ENCODE measurements around the gene SMS. TPM values are rescaled to one million over a fixed set of nuclear protein-coding genes. Genes with fewer than 3 reads are reported as not detected.
A peak's percentile ranks its signal among the peaks of the same experiment; 100 is the strongest.

SMS gene
- total and polyA plus RNA-seq, 10 of the 15 experiments (the other 5 are each of a cell fraction or from before 2014, with no cell fraction given) = 55.8 to 156 (median 114) TPM

DNA sequence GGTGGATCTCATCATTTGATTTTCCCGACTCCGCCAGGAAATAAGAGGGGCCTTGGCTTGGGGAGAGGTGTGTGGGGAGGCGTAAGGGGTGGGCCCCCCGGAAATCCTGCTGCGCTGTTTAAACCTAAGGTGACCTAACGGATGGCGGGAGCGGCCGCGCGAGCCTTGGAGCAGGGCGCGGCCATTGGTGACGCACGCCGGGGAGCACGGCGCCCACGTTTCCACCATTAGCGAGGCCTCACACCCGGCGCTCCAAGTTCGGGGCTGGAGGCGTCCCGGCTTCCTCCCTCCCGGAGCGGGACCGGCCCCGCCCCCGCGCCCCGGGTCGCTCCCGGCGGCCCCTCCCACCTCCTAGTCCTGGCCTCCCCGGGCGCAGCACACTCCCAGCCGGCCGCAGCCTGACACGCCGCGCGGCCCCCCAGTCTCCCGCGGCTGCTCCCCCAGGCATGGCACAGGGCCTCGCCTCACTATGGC, at the start of gene SMS (continued):
- TF ChIP-seq, protein P1, sequence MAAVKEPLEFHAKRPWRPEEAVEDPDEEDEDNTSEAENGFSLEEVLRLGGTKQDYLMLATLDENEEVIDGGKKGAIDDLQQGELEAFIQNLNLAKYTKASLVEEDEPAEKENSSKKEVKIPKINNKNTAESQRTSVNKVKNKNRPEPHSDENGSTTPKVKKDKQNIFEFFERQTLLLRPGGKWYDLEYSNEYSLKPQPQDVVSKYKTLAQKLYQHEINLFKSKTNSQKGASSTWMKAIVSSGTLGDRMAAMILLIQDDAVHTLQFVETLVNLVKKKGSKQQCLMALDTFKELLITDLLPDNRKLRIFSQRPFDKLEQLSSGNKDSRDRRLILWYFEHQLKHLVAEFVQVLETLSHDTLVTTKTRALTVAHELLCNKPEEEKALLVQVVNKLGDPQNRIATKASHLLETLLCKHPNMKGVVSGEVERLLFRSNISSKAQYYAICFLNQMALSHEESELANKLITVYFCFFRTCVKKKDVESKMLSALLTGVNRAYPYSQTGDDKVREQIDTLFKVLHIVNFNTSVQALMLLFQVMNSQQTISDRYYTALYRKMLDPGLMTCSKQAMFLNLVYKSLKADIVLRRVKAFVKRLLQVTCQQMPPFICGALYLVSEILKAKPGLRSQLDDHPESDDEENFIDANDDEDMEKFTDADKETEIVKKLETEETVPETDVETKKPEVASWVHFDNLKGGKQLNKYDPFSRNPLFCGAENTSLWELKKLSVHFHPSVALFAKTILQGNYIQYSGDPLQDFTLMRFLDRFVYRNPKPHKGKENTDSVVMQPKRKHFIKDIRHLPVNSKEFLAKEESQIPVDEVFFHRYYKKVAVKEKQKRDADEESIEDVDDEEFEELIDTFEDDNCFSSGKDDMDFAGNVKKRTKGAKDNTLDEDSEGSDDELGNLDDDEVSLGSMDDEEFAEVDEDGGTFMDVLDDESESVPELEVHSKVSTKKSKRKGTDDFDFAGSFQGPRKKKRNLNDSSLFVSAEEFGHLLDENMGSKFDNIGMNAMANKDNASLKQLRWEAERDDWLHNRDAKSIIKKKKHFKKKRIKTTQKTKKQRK (IDR thresholded peaks at IDR 0.05; ENCODE audit: low read depth, low read length) = no peak
- TF ChIP-seq STAT1 (conservative IDR thresholded peaks at IDR 0.05) (no peak), POLR2A (IDR thresholded peaks at IDR 0.05; ENCODE audit: low read depth, low read length) (0 out of 2 replicates have a peak, but pooled peaks have one; percentile 73), YY1 (IDR thresholded peaks at IDR 0.05; ENCODE audit: low read depth, low read length) (peak; percentile 88), JUNB (IDR thresholded peaks at IDR 0.05) (no peak), RCOR1 (conservative IDR thresholded peaks at IDR 0.05; ENCODE audit: low read depth, low read length) (no peak), TARDBP (IDR thresholded peaks at IDR 0.05; ENCODE audit: borderline replicate concordance) (no peak), CREB1 (IDR thresholded peaks at IDR 0.05; ENCODE audit: low read depth) (peak; percentile 45), NR2C1 (IDR thresholded peaks at IDR 0.05) (0 out of 2 replicates have a peak, but pooled peaks have one; percentile 16), SPI1 (IDR thresholded peaks at IDR 0.05; ENCODE audit: borderline replicate concordance, insufficient read depth, low read depth, low read length) (no peak), TAF1 (IDR thresholded peaks at IDR 0.05; ENCODE audit: borderline replicate concordance, low read depth, low read length) (0 out of 2 replicates have a peak, but pooled peaks have one; percentile 16), BHLHE40 (IDR thresholded peaks at IDR 0.05; ENCODE audit: borderline replicate concordance in 1 of 2, low read depth in 2 of 2, low read length in 1 of 2) (no peak)
- TF ChIP-seq, protein P2, sequence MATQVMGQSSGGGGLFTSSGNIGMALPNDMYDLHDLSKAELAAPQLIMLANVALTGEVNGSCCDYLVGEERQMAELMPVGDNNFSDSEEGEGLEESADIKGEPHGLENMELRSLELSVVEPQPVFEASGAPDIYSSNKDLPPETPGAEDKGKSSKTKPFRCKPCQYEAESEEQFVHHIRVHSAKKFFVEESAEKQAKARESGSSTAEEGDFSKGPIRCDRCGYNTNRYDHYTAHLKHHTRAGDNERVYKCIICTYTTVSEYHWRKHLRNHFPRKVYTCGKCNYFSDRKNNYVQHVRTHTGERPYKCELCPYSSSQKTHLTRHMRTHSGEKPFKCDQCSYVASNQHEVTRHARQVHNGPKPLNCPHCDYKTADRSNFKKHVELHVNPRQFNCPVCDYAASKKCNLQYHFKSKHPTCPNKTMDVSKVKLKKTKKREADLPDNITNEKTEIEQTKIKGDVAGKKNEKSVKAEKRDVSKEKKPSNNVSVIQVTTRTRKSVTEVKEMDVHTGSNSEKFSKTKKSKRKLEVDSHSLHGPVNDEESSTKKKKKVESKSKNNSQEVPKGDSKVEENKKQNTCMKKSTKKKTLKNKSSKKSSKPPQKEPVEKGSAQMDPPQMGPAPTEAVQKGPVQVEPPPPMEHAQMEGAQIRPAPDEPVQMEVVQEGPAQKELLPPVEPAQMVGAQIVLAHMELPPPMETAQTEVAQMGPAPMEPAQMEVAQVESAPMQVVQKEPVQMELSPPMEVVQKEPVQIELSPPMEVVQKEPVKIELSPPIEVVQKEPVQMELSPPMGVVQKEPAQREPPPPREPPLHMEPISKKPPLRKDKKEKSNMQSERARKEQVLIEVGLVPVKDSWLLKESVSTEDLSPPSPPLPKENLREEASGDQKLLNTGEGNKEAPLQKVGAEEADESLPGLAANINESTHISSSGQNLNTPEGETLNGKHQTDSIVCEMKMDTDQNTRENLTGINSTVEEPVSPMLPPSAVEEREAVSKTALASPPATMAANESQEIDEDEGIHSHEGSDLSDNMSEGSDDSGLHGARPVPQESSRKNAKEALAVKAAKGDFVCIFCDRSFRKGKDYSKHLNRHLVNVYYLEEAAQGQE (IDR thresholded peaks at IDR 0.05; ENCODE audit: low read depth, low read length) = no peak
- TF ChIP-seq, protein P3, sequence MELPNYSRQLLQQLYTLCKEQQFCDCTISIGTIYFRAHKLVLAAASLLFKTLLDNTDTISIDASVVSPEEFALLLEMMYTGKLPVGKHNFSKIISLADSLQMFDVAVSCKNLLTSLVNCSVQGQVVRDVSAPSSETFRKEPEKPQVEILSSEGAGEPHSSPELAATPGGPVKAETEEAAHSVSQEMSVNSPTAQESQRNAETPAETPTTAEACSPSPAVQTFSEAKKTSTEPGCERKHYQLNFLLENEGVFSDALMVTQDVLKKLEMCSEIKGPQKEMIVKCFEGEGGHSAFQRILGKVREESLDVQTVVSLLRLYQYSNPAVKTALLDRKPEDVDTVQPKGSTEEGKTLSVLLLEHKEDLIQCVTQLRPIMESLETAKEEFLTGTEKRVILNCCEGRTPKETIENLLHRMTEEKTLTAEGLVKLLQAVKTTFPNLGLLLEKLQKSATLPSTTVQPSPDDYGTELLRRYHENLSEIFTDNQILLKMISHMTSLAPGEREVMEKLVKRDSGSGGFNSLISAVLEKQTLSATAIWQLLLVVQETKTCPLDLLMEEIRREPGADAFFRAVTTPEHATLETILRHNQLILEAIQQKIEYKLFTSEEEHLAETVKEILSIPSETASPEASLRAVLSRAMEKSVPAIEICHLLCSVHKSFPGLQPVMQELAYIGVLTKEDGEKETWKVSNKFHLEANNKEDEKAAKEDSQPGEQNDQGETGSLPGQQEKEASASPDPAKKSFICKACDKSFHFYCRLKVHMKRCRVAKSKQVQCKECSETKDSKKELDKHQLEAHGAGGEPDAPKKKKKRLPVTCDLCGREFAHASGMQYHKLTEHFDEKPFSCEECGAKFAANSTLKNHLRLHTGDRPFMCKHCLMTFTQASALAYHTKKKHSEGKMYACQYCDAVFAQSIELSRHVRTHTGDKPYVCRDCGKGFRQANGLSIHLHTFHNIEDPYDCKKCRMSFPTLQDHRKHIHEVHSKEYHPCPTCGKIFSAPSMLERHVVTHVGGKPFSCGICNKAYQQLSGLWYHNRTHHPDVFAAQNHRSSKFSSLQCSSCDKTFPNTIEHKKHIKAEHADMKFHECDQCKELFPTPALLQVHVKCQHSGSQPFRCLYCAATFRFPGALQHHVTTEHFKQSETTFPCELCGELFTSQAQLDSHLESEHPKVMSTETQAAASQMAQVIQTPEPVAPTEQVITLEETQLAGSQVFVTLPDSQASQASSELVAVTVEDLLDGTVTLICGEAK (IDR thresholded peaks at IDR 0.05; ENCODE audit: borderline replicate concordance) = no peak
